ENCODE measurements around the gene IQCN. TPM values are rescaled to one million over a fixed set of nuclear protein-coding genes. Genes with fewer than 3 reads are reported as not detected.

The IQCN gene
- total RNA-seq, 1 donor from 2014 or later = 17.8 TPM

GRCh38 chr19:18253130-18253529 is 21.1 kb downstream of the IQCN start:
- CTCF ChIA-PET = interaction anchor here (0.9 to 7.7 kb wide), 13 partner anchors 18 to 230 kb away, joined by 3 to 95 read pairs (median 9); partner anchors contain the start of genes IFI30, JUND and RAB3A
- ATAC-seq (ENCODE audit: low read depth) (no peak), DNase-seq (no peak)
- H3K27ac Mint-ChIP-seq = peak overlapping the region; percentile 50
- POLR2A ChIA-PET = interaction anchor here (0.7 to 4.3 kb wide), 6 partner anchors 8 to 149 kb away, joined by 4 to 21 read pairs (median 5); partner anchors contain the start of gene RAB3A
- H3K27me3 Mint-ChIP-seq = peaks cover 2% of the 10 kb centered on the region
- peaks cover 33% of the 10 kb centered on the region for H3K4me1 Mint-ChIP-seq
- H3K4me3 Mint-ChIP-seq = no peak overlapping the region
- peaks cover 4% of the 10 kb centered on the region for H3K36me3 Mint-ChIP-seq (ENCODE audit: low read depth)
- no peak for TF ChIP-seq CTCF (IDR thresholded peaks at IDR 0.05)
- intact Hi-C loops (cut with micrococcal nuclease) = loop anchor here (2.0 kb wide), 1 partner anchor 84 kb away; no protein-coding TSS in a partner anchor
- H3K9me3 Mint-ChIP-seq = no peaks in the 10 kb centered on the region

GRCh38 chr19:18252370-18252717 is 21.9 kb downstream of the IQCN start:
- Mint-ChIP-seq H3K4me1 (peaks cover 33% of the 10 kb centered on the region), H3K36me3 (ENCODE audit: low read depth) (peaks cover 2% of the 10 kb centered on the region), H3K9me3 (no peaks in the 10 kb centered on the region), H3K4me3 (no peak overlapping the region), H3K27me3 (peaks cover 2% of the 10 kb centered on the region), H3K27ac (no peak overlapping the region)
- ATAC-seq (ENCODE audit: low read depth) (no peak), DNase-seq (no peak)
- no peak for TF ChIP-seq CTCF (IDR thresholded peaks at IDR 0.05)
- intact Hi-C loops (cut with micrococcal nuclease) = loop anchor here (1.0 to 2.0 kb wide), 3 partner anchors 84 to 314 kb away; no protein-coding TSS in a partner anchor
- POLR2A ChIA-PET = interaction anchor here (0.5 to 4.3 kb wide), 11 partner anchors 9 to 299 kb away, joined by 3 to 21 read pairs (median 5); partner anchors contain the start of gene RAB3A
- CTCF ChIA-PET = interaction anchor here (1.0 to 7.7 kb wide), 20 partner anchors 12 to 314 kb away, joined by 3 to 95 read pairs (median 8); partner anchors contain the start of genes IFI30, JUND, MAST3 and MPV17L2

GRCh38 chr19:18251587-18252369 is 22.5 kb downstream of the IQCN start:
- Mint-ChIP-seq H3K9me3 (no peaks in the 10 kb centered on the region), H3K4me3 (no peak overlapping the region), H3K27ac (peak overlapping the region; percentile 47), H3K27me3 (peaks cover 2% of the 10 kb centered on the region), H3K4me1 (peaks cover 33% of the 10 kb centered on the region), H3K36me3 (ENCODE audit: low read depth) (peaks cover under 1% of the 10 kb centered on the region)
- CTCF ChIA-PET = interaction anchor here (0.6 to 7.7 kb wide), 25 partner anchors 11 to 314 kb away, joined by 3 to 95 read pairs (median 7); partner anchors contain the start of genes IFI30, JUND, LSM4 and MAST3
- ATAC-seq (ENCODE audit: low read depth) = peak; percentile 68
- peak; percentile 75 for DNase-seq
- TF ChIP-seq CTCF (IDR thresholded peaks at IDR 0.05) = peak; percentile 69
- POLR2A ChIA-PET = interaction anchor here (0.6 to 4.3 kb wide), 9 partner anchors 10 to 91 kb away, joined by 3 to 21 read pairs (median 5); partner anchors contain the start of gene RAB3A
- intact Hi-C loops (cut with micrococcal nuclease) = loop anchor here (1.0 to 2.0 kb wide), 8 partner anchors 43 to 313 kb away; partner anchors contain the start of gene ARRDC2

GRCh38 chr19:18249834-18250233 is 24.4 kb downstream of the IQCN start:
- Mint-ChIP-seq H3K4me1 (peaks cover 27% of the 10 kb centered on the region), H3K9me3 (no peaks in the 10 kb centered on the region), H3K36me3 (ENCODE audit: low read depth) (no peaks in the 10 kb centered on the region), H3K4me3 (no peak overlapping the region), H3K27me3 (peaks cover 2% of the 10 kb centered on the region), H3K27ac (no peak overlapping the region)
- intact Hi-C loops (cut with micrococcal nuclease) = no loop called here
- TF ChIP-seq CTCF (IDR thresholded peaks at IDR 0.05) = no peak
- no peak for DNase-seq
- no peak for ATAC-seq (ENCODE audit: low read depth)
- ChIA-PET CTCF (interaction anchor here (1.2 to 7.7 kb wide), 3 partner anchors 25 to 137 kb away, joined by 3 to 95 read pairs (median 4); no protein-coding TSS in a partner anchor), POLR2A (interaction anchor here (0.6 kb wide), 1 partner anchor 69 kb away, joined by 4 read pairs; no protein-coding TSS in a partner anchor)

- H3K27me3 Mint-ChIP-seq = peaks cover 9% of the 10 kb centered on the region
- POLR2A ChIA-PET = interaction anchor here (1.2 kb wide), 1 partner anchor 89 kb away, joined by 8 read pairs; no protein-coding TSS in a partner anchor
- no peaks in the 10 kb centered on the region for H3K4me1 Mint-ChIP-seq
These were observed 29.0 kb downstream of the IQCN start for GRCh38 chr19:18245297-18245696.

More at GRCh38 chr19:18245297-18245696, 29.0 kb downstream of the IQCN start:
- Mint-ChIP-seq H3K9me3 (no peaks in the 10 kb centered on the region), H3K4me3 (no peak overlapping the region), H3K27ac (no peak overlapping the region), H3K36me3 (ENCODE audit: low read depth) (no peaks in the 10 kb centered on the region)
- ATAC-seq (ENCODE audit: low read depth) (no peak), DNase-seq (no peak)
- no peak for TF ChIP-seq CTCF (IDR thresholded peaks at IDR 0.05)
- CTCF ChIA-PET = no interaction called here
- intact Hi-C loops (cut with micrococcal nuclease) = no loop called here
